Measurements from ENCODE around the gene NFRKB. TPM values are rescaled to one million over a fixed set of nuclear protein-coding genes. Genes with fewer than 3 reads are reported as not detected.

Gene NFRKB
- total RNA-seq, 4 donors from 2014 or later: 48.0 to 91.6 (median 64.3) TPM

- H3K27me3 ChIP-seq: no peaks in the 10 kb centered on the region
- WGBS, 2 donors: 81% methylated on average over 4 of the region's 4 CpGs
- no peak for DNase-seq
- intact Hi-C loops (cut with DNase I): no loop called here
- H3K36me3 ChIP-seq: no peaks in the 10 kb centered on the region
- no peak for TF ChIP-seq CTCF (IDR thresholded peaks at IDR 0.05)
- no peak for TF ChIP-seq POLR2A (IDR thresholded peaks at IDR 0.05)
- no peaks in the 10 kb centered on the region for H3K9me3 ChIP-seq
- H3K4me1 ChIP-seq: peaks cover 0 to 14% of the 10 kb centered on the region in 2 donors
- H3K27ac ChIP-seq: peak overlapping the region; percentile 24 to 34 (median 31)
- no peak overlapping the region for H3K4me3 ChIP-seq (replicated peaks in 1 of 3)
Observed at GRCh38 chr11:129937592-129938238, 42.3 kb upstream of the NFRKB start.

DNA sequence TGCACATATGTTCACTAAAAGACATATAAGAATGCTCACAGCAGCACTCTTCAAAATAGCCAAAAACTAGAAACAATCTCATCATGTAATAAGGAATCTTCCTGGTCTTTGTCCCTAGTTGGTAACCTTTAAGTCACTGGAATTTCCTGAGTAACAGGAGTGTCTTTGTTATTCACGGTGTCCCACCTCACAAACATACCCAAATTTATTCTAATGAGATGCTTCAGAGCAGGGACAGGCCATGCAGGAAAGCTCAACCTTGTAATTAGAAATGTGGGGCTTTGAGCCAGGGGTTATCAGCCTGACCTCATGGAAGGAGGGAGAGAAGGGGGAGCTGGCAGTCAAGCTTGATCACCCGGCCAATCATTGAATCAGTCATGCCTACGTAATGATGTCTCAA, 40.3 kb upstream of the NFRKB start:
- DNase-seq: no peak
- TF ChIP-seq CTCF (IDR thresholded peaks at IDR 0.05) (no peak), POLR2A (IDR thresholded peaks at IDR 0.05) (no peak)
- WGBS, 2 donors: 80% methylated on average over 3 of the region's 3 CpGs
- Histone ChIP-seq H3K4me1 (peaks cover 0 to 14% of the 10 kb centered on the region in 2 donors), H3K36me3 (no peaks in the 10 kb centered on the region), H3K9me3 (no peaks in the 10 kb centered on the region), H3K27me3 (no peaks in the 10 kb centered on the region), H3K4me3 (replicated peaks in 1 of 3) (no peak overlapping the region), H3K27ac (no peak overlapping the region)
- intact Hi-C loops (cut with DNase I): no loop called here

DNA sequence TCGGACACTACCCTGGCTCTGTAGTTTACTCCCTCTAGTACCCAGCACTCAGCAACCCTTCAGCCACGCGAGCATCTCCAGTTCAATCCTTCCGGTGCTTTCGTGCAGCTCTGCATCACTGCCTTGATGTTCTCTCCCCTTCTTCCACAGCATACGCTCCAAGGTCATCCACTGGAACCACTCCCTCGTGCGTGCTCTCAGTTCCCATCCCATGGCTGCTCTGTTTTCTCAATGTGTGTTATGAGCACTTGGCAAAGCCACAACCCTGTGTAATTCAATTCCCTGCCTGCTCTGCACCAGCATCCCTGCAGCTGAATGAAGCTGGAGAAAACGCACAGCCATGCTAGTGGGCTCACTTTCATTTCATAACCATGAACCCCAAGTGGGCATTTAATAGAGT, 38.5 kb upstream of the NFRKB start:
- 38 to 43% methylated on average over 9 of the region's 9 CpGs for WGBS, 2 donors
- H3K36me3 ChIP-seq: peaks cover 0 to 3% of the 10 kb centered on the region in 2 donors
- peak; percentile 60 to 74 for DNase-seq
- H3K27me3 ChIP-seq: no peaks in the 10 kb centered on the region
- intact Hi-C loops (cut with DNase I): no loop called here
- H3K4me1 ChIP-seq: peaks cover 0 to 14% of the 10 kb centered on the region in 2 donors
- H3K27ac ChIP-seq: no peak overlapping the region
- no peak for TF ChIP-seq CTCF (IDR thresholded peaks at IDR 0.05)
- TF ChIP-seq POLR2A (IDR thresholded peaks at IDR 0.05): no peak
- H3K9me3 ChIP-seq: no peaks in the 10 kb centered on the region
- no peak overlapping the region for H3K4me3 ChIP-seq (replicated peaks in 1 of 3)

DNA sequence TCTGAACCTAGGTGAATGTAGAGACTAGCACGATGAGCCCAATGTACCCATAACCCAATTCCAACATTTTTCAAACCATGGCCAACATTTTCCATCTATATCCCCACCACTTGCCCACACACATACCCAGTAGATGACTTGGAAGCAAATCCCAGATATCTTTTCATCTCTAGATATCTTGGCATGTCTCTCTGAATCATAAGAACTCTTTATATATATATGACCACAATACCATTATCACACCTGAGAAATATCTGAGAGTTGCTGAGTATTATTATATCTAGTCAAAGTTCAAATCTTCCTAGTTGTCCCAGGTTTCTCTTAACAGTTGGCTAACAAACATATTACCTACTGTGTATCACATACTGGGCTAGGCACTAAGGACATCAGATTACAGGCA, 37.9 kb upstream of the NFRKB start:
- H3K27me3 ChIP-seq: no peaks in the 10 kb centered on the region
- TF ChIP-seq POLR2A (IDR thresholded peaks at IDR 0.05): no peak
- no peak for TF ChIP-seq CTCF (IDR thresholded peaks at IDR 0.05)
- peaks cover 0 to 8% of the 10 kb centered on the region in 2 donors for H3K4me1 ChIP-seq
- H3K36me3 ChIP-seq: peaks cover 0 to 3% of the 10 kb centered on the region in 2 donors
- H3K27ac ChIP-seq: no peak overlapping the region
- no peak overlapping the region for H3K4me3 ChIP-seq (replicated peaks in 1 of 3)
- 98% methylated on average over 1 of the region's 1 CpG for WGBS, 2 donors
- DNase-seq: no peak
- intact Hi-C loops (cut with DNase I): no loop called here
- no peaks in the 10 kb centered on the region for H3K9me3 ChIP-seq

DNA sequence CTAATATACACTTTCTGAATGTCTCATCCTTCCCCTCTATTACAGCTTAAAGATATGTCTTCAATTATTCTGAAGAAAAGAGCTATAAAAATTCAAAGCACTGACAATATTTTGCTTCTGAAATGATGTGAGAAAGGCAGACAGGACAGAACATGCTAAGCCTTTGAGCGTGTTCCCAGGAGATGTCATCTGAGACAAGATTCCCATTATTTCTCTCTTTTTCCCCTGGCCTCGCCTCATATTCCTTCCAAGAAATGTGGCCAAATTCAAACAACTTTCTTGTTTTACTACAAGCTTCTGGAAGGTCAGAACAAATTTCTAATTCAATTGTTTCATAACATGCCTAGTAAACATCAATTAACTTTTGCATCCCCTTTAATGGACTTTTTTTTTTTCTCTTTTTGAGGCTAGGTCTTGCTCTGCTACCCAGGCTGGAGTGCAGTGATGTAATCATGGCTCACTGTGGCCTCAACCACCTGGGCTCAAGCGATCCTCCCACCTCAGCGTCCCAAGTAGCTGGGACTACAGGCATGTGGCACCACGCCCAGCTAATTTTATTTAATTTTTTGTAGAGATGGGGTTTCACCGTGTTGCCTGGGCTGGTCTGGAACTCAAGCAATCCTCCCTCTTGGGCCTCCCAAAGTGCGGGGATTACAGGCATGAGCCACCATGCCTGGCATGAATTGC, 37.1 kb upstream of the NFRKB start:
- DNase-seq: no peak
- no peaks in the 10 kb centered on the region for H3K27me3 ChIP-seq
- 95% methylated on average over 7 of the region's 7 CpGs for WGBS, 2 donors
- peaks cover 0 to 3% of the 10 kb centered on the region in 2 donors for H3K36me3 ChIP-seq
- TF ChIP-seq POLR2A (IDR thresholded peaks at IDR 0.05) (no peak), CTCF (IDR thresholded peaks at IDR 0.05) (no peak)
- intact Hi-C loops (cut with DNase I): no loop called here
- peaks cover 0 to under 1% of the 10 kb centered on the region in 2 donors for H3K4me1 ChIP-seq
- no peak overlapping the region for H3K4me3 ChIP-seq (replicated peaks in 1 of 3)
- no peaks in the 10 kb centered on the region for H3K9me3 ChIP-seq
- no peak overlapping the region for H3K27ac ChIP-seq

All from thyroid gland (tissue), 4 donors.